Activated effector memory CD4-positive, alpha-beta T cell treated with Interleukin-2 at 50 U/mL for 16 hours (primary cell): Measurements from ENCODE around the gene MAPK1IP1L.
A peak's percentile ranks its signal among the peaks of the same experiment; 100 is the strongest.
"Not testable (repeated sequence)": the region's sequence is repeated elsewhere in the genome, so short reads cannot be mapped to it uniquely, and the experiment has no call there.

Experiments used
- DNase-seq: peaks from one replicate; pipeline ENCODE4 v3.0.0-alpha.2; 2020

MAPK1IP1L gene

GRCh38 chr14:55057919-55058318, 6.5 kb downstream of the MAPK1IP1L start:
- no peak for DNase-seq

- no peak for DNase-seq
Measured at GRCh38 chr14:55059333-55059732, 7.9 kb downstream of the MAPK1IP1L start.

- DNase-seq: no peak
Measured at GRCh38 chr14:55062517-55063351, 11.3 kb downstream of the MAPK1IP1L start.

- DNase-seq: not testable (repeated sequence)
Measured at GRCh38 chr14:55064896-55065295, 13.4 kb downstream of the MAPK1IP1L start.

- DNase-seq: no peak
Measured at GRCh38 chr14:55065411-55065810, 14.0 kb downstream of the MAPK1IP1L start.

GRCh38 chr14:55066223-55066622, 14.8 kb downstream of the MAPK1IP1L start:
- no peak for DNase-seq

GRCh38 chr14:55070981-55071411, 19.5 kb downstream of the MAPK1IP1L start:
- DNase-seq: no peak

GRCh38 chr14:55071870-55072640, 20.6 kb downstream of the MAPK1IP1L start:
- no peak for DNase-seq

- DNase-seq: no peak
Measured at GRCh38 chr14:55073856-55074255, 22.4 kb downstream of the MAPK1IP1L start.

GRCh38 chr14:55074662-55075061, 23.2 kb downstream of the MAPK1IP1L start:
- DNase-seq: no peak

GRCh38 chr14:55075628-55076175, 24.3 kb downstream of the MAPK1IP1L start:
- DNase-seq: no peak

- DNase-seq: no peak
Measured at GRCh38 chr14:55077170-55078151, 26.0 kb downstream of the MAPK1IP1L start.

- not testable (repeated sequence) for DNase-seq
Measured at GRCh38 chr14:55079961-55080360, 28.5 kb downstream of the MAPK1IP1L start.

GRCh38 chr14:55084401-55085059, 33.1 kb downstream of the MAPK1IP1L start:
- no peak for DNase-seq

- no peak for DNase-seq
Measured at GRCh38 chr14:55085060-55085660, 33.7 kb downstream of the MAPK1IP1L start.

- no peak for DNase-seq
Measured at GRCh38 chr14:55086938-55087337, 35.5 kb downstream of the MAPK1IP1L start.

- DNase-seq: no peak
Measured at GRCh38 chr14:55088356-55088755, 36.9 kb downstream of the MAPK1IP1L start.

GRCh38 chr14:55092341-55092740, 40.9 kb downstream of the MAPK1IP1L start:
- DNase-seq: no peak

GRCh38 chr14:55094292-55095157, 43.1 kb downstream of the MAPK1IP1L start:
- no peak for DNase-seq

- DNase-seq: peak; percentile 30
Measured at GRCh38 chr14:55097881-55098560, 46.6 kb downstream of the MAPK1IP1L start.
